SJCRH30 (cell line): ENCODE data around the gene UBTF. TPM values are rescaled to one million over a fixed set of nuclear protein-coding genes. Genes with fewer than 3 reads are reported as not detected.

Experiments used
- DNase-seq, 2 experiments: peaks; one replicate each; pipeline ENCODE4 v3.0.0-alpha.2; 2015 to 2020
- H3K27ac ChIP-seq: fragments of 250-450 bp; sonication (Bioruptor Pico); 2 replicates; pipeline ENCODE4 v1.5.1; 2020; ENCODE audit warnings: mild to moderate bottlenecking, moderate library complexity
- H3K27me3 ChIP-seq: fragments of 250-450 bp; sonication (Bioruptor Pico); 2 replicates; pipeline ENCODE4 v1.5.1; 2020; ENCODE audit warnings: mild to moderate bottlenecking, moderate library complexity
- H3K36me3 ChIP-seq: fragments of 250-450 bp; sonication (Bioruptor Pico); 2 replicates; pipeline ENCODE4 v1.5.1; 2020; ENCODE audit warnings: mild to moderate bottlenecking, moderate library complexity
- H3K4me1 ChIP-seq: fragments of 250-450 bp; sonication (Bioruptor Pico); 2 replicates; pipeline ENCODE4 v1.5.1; 2020; ENCODE audit warnings: mild to moderate bottlenecking, moderate library complexity
- H3K4me3 ChIP-seq: fragments of 250-450 bp; sonication (Bioruptor Pico); 2 replicates; pipeline ENCODE4 v1.5.1; 2020; ENCODE audit warnings: mild to moderate bottlenecking, moderate library complexity
- H3K9me3 ChIP-seq: fragments of 250-450 bp; sonication (Bioruptor Pico); replicated peaks from 2 replicates; pipeline ENCODE4 v1.5.1; 2020; ENCODE audit warnings: mild to moderate bottlenecking, moderate library complexity
- total RNA-seq: library from RNA; depleted of rRNA; stranded (reverse); fragments of >200 nt; shearing (Covaris generic); gene quantifications from 2 replicates; pipeline ENCODE4 v1.2.3, GENCODE V29; 2014; rRNA removed

Gene UBTF
- total RNA-seq, 1 experiment from 2014 or later, result 78.9 TPM

DNA sequence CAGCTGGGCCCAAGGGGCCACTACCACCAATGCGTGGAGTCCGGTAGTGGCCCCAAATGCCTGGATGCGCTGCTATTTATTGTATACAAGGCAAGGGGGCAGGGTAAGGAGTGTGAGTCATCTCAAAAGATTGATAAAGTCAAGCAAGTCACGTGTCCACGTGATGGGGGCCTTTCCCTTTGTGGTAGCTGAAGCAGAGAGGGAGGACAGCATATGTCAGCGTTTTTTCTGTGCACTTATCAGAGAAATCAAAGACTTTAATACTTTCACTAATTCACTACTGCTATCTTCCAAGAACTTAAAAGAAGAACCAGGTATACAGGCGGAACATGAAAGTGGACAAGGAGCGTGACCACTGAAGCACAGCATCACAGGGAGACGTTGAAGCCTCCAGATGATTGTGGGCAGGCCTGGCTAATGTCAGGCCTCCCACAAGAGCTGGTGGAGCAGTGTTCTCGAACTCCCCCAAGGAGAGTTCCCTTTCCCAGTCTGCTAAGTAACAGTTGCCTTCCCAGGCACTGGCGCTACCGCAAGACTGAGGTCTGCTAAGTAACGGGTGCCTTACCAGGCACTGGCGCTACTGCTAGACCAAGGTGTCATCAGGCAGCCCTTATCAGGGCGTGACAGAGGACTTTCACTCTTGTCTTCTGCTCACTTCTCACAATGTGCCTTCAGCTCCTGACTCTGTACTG, 59.8 kb downstream of the UBTF start:
- Histone ChIP-seq H3K4me1 (no peaks in the 10 kb centered on the region), H3K27me3 (no peaks in the 10 kb centered on the region), H3K4me3 (no peak overlapping the region), H3K27ac (no peak overlapping the region), H3K36me3 (peaks cover 14% of the 10 kb centered on the region), H3K9me3 (no peaks in the 10 kb centered on the region)
- DNase-seq, result no peak

DNA sequence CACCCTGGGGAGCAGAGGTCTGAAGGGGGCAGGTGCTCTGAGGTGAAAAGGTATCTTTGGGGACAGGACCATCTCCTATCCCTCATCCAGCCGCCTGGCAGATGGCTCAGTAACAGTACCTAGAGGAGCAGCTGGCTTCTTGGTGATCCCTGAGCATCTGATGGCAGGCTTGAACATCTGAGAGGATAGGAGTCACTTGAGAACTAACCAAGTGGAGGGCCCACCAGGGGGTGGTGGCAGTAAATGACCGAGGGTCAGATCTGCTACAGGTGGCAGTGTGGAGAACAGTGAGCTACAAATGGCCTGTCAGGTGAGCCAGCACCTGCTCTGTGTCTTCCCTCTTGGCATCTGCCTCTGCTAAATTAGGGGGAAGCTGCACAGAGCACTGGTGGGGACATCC, 64.0 kb downstream of the UBTF start:
- Histone ChIP-seq H3K36me3 (peaks cover 26% of the 10 kb centered on the region), H3K4me1 (no peaks in the 10 kb centered on the region), H3K9me3 (no peaks in the 10 kb centered on the region), H3K27me3 (no peaks in the 10 kb centered on the region), H3K4me3 (no peak overlapping the region), H3K27ac (no peak overlapping the region)
- DNase-seq, result no peak

Other genes starting within 250 kb of the UBTF start
- gene NAGS, start 215.1 kb downstream of the UBTF start, total RNA-seq, result 1.9 and 2.4 TPM in 2 replicates
- gene TMEM101, start 204.7 kb downstream of the UBTF start, total RNA-seq, result 35.3 and 39.8 TPM in 2 replicates
- gene LSM12, start 153.0 kb downstream of the UBTF start, total RNA-seq, result 90.8 and 95.6 TPM in 2 replicates
- gene G6PC3, start 148.9 kb downstream of the UBTF start, total RNA-seq, result 34.6 and 37.3 TPM in 2 replicates
- 96.4 and 103 TPM in 2 replicates for gene HDAC5, start 96.0 kb downstream of the UBTF start, total RNA-seq
- 10.0 and 11.1 TPM in 2 replicates for gene HROB, start 77.7 kb downstream of the UBTF start, total RNA-seq
- not detected in 2 replicates for gene ASB16, start 49.0 kb downstream of the UBTF start, total RNA-seq
- gene TMUB2, start 32.7 kb downstream of the UBTF start, total RNA-seq, result 27.8 and 29.6 TPM in 2 replicates
- gene ATXN7L3, start 19.8 kb downstream of the UBTF start, total RNA-seq, result 59.7 and 62.4 TPM in 2 replicates
- gene SLC4A1, start 48.5 kb upstream of the UBTF start, total RNA-seq, result 0.04 TPM in 1 of 2 replicates, not detected in the other
- 0.14 TPM in 1 of 2 replicates, not detected in the other for gene RUNDC3A, start 88.9 kb upstream of the UBTF start, total RNA-seq
- 86.9 and 87.2 TPM in 2 replicates for gene SLC25A39, start 105.1 kb upstream of the UBTF start, total RNA-seq
- 74.4 and 77.2 TPM in 2 replicates for gene GRN, start 125.6 kb upstream of the UBTF start, total RNA-seq
- 11.8 and 13.7 TPM in 2 replicates for gene FAM171A2, start 144.2 kb upstream of the UBTF start, total RNA-seq
- 0.38 and 0.67 TPM in 2 replicates for gene ITGA2B, start 170.0 kb upstream of the UBTF start, total RNA-seq